ENCODE results near the gene LYSMD3.

Gene LYSMD3

DNA sequence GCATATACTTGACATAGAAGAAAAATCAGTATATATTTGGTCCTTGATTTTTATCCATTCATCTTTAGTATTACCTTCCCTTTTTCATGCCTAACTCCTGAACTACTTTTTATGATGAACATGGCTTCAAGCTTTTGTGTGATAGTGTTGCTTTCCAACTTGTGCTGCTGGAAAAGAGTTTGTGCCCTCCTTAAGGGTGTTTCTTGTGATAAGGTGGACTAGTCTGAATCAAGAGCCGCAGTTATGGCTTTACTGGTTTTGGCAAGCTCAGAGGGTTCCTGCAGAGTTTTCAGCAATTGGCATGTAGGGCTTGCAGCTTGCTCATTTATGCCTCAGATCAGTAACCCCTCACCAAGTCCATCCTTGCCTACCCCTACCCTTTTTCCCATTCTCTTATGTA lies 34.2 kb downstream of the LYSMD3 start:
- TF ChIP-seq, protein P1, sequence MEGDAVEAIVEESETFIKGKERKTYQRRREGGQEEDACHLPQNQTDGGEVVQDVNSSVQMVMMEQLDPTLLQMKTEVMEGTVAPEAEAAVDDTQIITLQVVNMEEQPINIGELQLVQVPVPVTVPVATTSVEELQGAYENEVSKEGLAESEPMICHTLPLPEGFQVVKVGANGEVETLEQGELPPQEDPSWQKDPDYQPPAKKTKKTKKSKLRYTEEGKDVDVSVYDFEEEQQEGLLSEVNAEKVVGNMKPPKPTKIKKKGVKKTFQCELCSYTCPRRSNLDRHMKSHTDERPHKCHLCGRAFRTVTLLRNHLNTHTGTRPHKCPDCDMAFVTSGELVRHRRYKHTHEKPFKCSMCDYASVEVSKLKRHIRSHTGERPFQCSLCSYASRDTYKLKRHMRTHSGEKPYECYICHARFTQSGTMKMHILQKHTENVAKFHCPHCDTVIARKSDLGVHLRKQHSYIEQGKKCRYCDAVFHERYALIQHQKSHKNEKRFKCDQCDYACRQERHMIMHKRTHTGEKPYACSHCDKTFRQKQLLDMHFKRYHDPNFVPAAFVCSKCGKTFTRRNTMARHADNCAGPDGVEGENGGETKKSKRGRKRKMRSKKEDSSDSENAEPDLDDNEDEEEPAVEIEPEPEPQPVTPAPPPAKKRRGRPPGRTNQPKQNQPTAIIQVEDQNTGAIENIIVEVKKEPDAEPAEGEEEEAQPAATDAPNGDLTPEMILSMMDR (IDR thresholded peaks at IDR 0.05; ENCODE audit: borderline replicate concordance, control extremely low read depth, extremely low read depth, insufficient read depth, missing control alignments) = no peak
- DNase-seq (ENCODE audit: low spot score) = no peak
- in situ Hi-C loops (cut with MboI; ENCODE audit: low sequenced_read_pairs, unreplicated experiment) = no loop called here

DNA sequence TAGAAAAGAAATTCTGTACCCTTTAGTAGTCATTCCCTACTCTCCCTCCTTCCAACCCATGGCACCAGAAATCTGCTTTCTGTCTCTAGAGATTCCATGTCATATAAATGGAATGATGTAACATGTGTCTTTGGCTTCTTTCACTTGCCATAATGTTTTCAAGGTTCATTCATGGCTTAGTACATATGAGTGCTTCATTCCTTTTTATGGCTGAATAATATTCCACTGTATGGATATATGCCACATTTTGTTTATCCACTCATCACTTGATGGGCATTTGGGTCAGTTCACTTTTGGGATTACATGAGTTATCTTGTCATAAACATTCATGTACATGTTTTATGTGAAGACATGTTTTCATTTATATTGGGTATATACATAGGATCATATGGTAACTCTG lies 35.3 kb downstream of the LYSMD3 start:
- TF ChIP-seq, protein P1 (IDR thresholded peaks at IDR 0.05; ENCODE audit: borderline replicate concordance, control extremely low read depth, extremely low read depth, insufficient read depth, missing control alignments) = no peak
- in situ Hi-C loops (cut with MboI; ENCODE audit: low sequenced_read_pairs, unreplicated experiment) = no loop called here
- no peak for DNase-seq (ENCODE audit: low spot score)

DNA sequence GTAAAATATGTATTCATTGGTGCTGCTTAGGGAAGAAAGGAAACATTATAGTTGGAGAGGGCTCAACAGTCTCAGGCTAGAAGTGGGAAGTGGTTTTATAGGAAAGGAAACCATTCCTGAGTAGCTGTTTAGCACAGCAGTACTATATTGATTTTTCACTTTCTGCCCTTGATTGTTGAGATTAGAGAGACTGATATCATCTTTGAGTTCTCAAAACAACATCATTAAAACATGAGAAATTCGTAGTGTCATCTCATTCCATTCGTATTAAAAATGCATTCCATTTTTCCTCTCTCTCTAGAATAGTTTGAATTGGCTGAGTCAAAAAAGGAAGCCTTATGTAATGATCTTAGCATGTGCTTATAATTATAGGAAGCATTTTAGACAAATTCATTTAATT lies 40.6 kb downstream of the LYSMD3 start:
- in situ Hi-C loops (cut with MboI; ENCODE audit: low sequenced_read_pairs, unreplicated experiment) = no loop called here
- TF ChIP-seq, protein P1 (IDR thresholded peaks at IDR 0.05; ENCODE audit: borderline replicate concordance, control extremely low read depth, extremely low read depth, insufficient read depth, missing control alignments) = no peak
- no peak for DNase-seq (ENCODE audit: low spot score)

DNA sequence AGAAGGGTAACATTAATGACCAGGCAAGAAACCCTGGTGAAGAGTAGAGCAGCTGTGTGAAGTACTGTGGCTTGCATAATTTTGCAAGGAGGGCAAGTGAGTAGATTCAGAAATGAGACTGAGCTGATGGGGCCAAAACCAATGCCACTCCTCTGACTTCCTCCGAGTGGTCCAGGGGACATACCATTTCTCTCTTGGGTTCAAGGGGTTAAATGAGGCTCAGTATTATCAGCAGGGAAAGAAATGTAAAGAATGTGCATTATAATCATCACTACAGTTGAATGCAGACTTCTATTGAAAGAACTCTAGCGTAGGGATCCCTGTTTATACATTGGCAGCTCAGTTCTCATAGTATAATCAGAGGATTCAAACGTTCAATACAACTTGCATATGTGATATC lies 44.8 kb downstream of the LYSMD3 start:
- in situ Hi-C loops (cut with MboI; ENCODE audit: low sequenced_read_pairs, unreplicated experiment) = no loop called here
- DNase-seq (ENCODE audit: low spot score) = no peak

DNA sequence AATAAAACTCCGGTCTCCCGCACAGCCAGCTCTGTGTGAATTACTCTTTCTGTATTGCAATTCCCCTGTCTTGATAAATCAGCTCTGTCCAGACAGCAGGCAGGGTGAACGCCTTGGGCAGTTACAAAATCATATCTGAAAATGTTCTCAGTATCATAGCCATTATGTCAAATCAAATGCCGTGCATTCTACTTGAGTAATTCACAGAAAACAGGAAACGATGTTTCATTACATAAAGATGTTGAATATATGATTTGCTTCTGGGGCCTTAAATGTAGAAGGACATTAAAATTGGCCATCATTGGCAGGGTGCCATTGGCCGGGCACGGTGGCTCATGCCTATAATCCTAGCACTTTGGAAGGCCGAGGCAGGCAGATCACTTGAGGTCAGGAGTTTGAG lies 46.2 kb downstream of the LYSMD3 start:
- in situ Hi-C loops (cut with MboI; ENCODE audit: low sequenced_read_pairs, unreplicated experiment) = no loop called here
- DNase-seq (ENCODE audit: low spot score) = no peak
- TF ChIP-seq, protein P1 (IDR thresholded peaks at IDR 0.05; ENCODE audit: borderline replicate concordance, control extremely low read depth, extremely low read depth, insufficient read depth, missing control alignments) = no peak

More for the DNA sequence above, 44.8 kb downstream of the LYSMD3 start:
- TF ChIP-seq, protein P1 (IDR thresholded peaks at IDR 0.05; ENCODE audit: borderline replicate concordance, control extremely low read depth, extremely low read depth, insufficient read depth, missing control alignments) = no peak

DNA sequence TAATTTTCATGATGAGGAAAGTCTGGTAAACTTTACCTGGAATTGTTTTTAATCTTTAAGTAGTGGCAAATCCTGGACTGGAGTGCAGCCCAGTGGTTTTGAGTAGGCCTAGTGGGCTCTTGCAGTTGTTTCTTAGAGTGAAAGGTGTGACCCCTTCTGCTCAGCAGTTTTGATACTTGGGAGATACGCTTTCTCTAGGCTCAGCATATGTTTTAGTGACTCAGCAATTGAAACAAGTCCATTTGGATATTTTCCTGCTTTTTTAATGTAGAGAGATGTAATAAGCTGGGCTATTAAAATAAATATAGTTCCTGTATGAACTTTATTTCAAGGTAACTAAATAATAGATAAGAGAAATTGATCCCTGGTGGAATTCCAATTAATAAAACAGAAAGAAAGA lies 48.7 kb downstream of the LYSMD3 start:
- in situ Hi-C loops (cut with MboI; ENCODE audit: low sequenced_read_pairs, unreplicated experiment) = no loop called here
- TF ChIP-seq, protein P1 (IDR thresholded peaks at IDR 0.05; ENCODE audit: borderline replicate concordance, control extremely low read depth, extremely low read depth, insufficient read depth, missing control alignments) = no peak
- DNase-seq (ENCODE audit: low spot score) = no peak
